Right hindlimb (tissue), 1 donor: ENCODE measurements around the gene NDUFV2.
"Not testable (repeated sequence)": the region's sequence is repeated elsewhere in the genome, so short reads cannot be mapped to it uniquely, and the experiment has no call there.

Experiments used
- DNase-seq: peaks from one replicate; pipeline ENCODE4 v3.0.0-alpha.2; 2018

The NDUFV2 gene

GRCh38 chr18:9102508-9103375 is at the start of gene NDUFV2:
Gene NDUFV2 (plus strand): TSS chr18:9102699. CDS start chr18:9102744, 45 bp downstream.
- DNase-seq = peak; percentile 98

DNA sequence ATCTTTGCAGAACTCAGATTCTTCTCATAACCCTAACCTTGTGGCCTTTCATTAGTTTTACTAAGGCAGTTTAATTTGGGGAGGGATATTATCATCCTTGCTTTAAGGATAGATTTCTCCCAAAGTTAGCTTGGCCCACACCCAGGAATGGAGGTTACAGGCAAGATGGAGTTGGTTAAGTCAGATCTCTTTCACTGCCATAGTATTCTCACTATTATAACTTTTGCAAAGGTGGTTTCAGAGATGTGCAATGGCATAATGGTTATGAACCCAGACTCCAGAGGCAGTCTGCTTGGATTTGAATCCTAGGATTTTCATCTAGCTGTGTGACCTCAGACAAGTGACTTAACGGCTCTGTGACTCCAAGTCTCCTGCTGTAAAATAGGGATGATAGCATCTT is 48.7 kb upstream of the NDUFV2 start:
- DNase-seq = no peak

GRCh38 chr18:9055185-9055584 is 47.3 kb upstream of the NDUFV2 start:
- no peak for DNase-seq

DNA sequence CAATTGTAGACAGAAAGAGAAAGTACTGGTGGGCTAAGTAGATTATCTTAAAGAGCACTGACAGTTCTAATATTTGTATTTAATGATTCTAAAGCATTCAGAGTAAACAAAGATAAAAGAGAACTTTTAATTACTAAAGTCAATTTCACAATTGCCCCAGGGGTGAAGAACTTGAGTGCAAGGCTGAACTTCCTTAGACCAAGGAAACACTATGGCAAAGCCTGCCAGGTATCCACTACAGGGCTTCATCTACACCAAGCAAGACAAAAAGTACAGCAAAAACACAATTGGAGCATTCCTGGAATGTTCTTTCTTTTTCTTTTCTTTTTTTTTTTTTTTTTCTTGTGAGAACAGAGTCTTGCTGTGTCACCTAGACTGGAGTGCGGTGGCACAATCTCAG is 46.9 kb upstream of the NDUFV2 start:
- no peak for DNase-seq

DNA sequence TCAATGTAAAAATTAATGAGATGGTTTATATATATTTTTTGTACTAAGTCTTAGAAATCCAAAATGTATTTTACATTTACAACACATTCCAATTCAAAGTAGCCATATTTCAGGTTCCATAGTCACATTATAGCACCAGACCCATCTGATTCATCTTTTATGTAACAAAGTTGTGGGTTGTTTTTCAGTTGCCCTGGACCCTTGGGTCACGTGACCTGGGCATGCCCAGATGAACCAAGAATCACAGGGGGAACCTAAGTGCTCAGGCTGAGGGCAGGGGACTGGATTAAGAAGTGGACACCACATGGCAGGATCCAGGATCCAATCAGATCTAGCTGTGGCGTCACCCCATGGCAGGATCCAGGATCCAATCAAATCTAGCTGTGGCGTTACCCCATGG is 44.9 kb upstream of the NDUFV2 start:
- DNase-seq = no peak

- no peak for DNase-seq
Measured at GRCh38 chr18:9058406-9058805, 44.1 kb upstream of the NDUFV2 start.

- no peak for DNase-seq
Measured at GRCh38 chr18:9062418-9062751, 40.1 kb upstream of the NDUFV2 start.

GRCh38 chr18:9065864-9066263 is 36.6 kb upstream of the NDUFV2 start:
- no peak for DNase-seq

GRCh38 chr18:9066358-9066757 is 36.1 kb upstream of the NDUFV2 start:
- no peak for DNase-seq

DNA sequence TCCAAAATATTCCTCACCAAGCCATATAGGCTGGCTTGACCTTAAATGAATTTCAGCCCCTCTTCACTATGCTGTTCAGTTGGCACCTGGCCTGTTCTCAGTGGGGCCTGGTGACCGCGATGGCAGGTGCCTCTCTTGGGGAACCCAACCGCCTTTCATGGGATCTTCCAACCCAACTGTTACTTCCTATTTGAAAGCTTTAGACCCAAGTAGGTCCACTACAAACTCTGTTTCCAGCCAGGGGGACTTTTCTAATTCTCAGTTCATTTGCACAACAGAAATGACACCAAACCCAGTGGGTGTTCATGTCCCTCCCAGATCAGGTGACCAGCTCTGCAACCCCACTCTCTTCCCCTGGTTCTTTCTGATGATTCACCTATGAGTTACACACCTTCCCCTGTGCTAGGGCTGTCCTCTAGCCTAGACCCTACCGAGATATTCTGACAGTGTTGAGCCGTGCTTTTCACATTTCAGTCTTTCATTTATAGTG is 35.6 kb upstream of the NDUFV2 start:
- DNase-seq = no peak

DNA sequence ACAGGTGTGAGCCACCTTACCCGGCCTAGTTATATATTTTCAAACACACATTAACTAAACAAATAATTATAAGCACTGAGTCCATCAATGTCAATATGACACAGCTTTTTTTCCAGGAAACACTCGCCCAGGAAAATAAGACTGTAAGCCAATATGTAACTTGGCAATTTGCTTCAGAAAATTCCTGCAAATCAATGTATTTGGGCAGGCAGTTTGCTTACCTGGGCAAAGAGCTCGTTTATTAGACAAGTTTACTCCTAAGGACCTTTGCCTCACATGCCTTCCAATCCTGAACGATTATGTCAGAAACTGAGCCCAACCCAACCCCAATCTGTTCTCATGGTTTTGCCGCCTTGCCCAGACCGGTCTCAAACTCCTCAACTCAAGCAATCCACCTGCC is 34.7 kb upstream of the NDUFV2 start:
- no peak for DNase-seq

DNA sequence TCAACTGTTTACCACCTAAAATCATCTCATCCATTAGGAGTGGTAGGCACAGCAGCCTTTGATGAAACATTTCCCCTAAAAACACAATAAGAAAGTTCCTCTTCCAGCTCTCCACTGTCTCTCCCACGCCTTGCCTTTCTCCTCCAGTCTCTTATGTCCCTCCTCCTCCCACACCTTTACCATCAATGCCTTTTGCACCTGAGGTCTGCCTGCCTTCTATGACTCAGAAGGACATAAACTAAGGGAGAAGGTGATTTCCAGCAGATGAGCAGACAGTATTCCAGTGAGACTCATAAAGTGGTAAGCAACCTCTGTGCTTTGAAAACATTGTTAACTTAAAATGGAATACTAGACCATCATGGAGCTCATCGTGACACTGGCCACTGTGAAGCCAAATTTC is 34.2 kb upstream of the NDUFV2 start:
- DNase-seq = no peak

GRCh38 chr18:9069601-9070000 is 32.9 kb upstream of the NDUFV2 start:
- no peak for DNase-seq

- no peak for DNase-seq
Measured at GRCh38 chr18:9070212-9070611, 32.3 kb upstream of the NDUFV2 start.

GRCh38 chr18:9079818-9080528 is 22.5 kb upstream of the NDUFV2 start:
- DNase-seq = no peak

DNA sequence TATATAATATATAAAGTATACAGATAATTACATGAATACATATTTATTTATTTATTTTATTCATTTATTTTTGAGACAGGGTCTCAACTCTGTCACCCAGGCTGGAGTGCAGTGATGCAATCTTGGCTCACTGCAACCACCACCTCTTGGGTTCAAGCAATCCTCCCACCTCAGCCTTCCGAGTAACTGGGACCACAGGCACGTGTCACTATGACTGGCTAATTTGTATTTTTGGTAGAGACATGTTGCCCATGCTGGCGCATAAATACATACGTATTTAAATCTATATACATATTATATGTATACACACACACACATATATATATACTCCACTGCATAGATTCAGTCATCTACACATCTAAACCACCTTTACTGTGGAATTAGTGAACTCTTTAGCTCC is 20.6 kb upstream of the NDUFV2 start:
- DNase-seq = no peak

GRCh38 chr18:9082711-9083510 is 19.6 kb upstream of the NDUFV2 start:
- no peak for DNase-seq

DNA sequence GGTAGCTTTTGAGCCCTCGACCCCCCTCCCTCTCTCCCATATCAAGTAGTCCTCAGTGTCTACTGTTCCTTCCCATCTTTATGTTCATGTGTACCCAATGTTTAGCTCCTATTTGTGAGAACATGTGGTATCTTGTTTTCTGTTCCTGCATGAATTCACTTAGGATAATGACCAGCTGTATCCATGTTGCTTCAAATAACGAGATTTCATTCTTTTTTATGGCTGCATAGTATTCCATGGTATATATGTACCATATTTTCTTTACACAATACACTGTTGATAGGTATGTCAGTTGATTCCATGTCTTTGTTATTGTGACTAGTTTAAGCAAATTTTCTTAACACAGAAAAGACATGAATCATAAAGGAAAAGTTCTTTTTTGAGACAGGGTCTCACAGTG is 16.5 kb upstream of the NDUFV2 start:
- DNase-seq = no peak

DNA sequence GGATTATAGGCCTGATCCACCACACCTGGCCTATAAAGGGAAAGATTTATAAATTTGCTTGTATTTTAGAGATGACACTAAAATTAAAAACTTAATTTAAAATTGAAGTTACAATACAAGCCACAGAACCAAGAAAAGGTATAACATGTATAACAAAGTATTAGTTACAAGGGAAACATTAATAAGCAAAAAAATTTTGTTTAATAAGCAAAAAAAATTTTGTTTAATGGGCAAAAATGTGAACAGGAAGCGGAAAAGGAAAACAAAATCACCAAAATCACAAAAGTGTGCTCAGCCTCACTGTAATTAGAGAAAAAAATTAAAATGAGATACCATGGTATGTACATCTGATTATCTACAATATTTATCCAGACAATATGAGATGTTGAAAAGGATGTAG is 15.9 kb upstream of the NDUFV2 start:
- DNase-seq = no peak

- DNase-seq = no peak
Measured at GRCh38 chr18:9087144-9087543, 15.4 kb upstream of the NDUFV2 start.

DNA sequence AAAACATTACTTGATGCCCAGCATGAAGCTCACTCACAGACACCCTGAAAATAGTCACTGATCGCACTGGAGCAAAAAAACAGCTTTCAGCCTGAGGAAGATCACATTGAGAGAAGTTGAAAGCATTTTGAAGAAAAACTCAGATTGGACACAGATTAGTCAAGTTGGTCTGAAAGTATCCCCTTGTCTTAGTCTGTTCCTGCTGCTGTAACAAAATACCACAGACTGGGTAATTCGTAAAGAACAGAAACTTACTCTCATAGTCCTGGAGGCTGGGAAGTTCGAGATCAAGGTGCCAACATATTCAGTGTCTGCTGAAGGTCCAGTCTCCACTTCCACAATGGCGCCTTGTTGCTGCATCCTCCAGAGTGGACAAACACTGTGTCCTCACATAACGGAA is 14.2 kb upstream of the NDUFV2 start:
- DNase-seq = no peak

DNA sequence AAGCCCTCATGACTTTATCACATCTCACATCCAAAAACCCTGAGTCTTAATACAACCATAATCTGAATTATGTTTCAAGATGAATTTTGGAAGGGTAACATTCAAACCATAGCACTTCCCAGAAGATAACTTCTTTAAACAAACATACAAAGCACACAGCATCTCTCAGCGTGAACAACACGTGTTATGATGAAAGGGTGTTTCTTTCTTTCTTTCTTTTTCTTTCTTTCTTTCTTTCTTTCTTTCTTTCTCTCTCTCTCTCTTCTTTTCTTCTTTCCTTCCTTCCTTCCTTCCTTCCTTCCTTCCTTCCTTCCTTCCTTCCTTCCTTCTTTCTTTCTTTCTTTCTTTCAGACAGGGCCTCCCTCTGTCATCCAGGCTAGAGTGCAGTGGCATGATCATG is 13.8 kb upstream of the NDUFV2 start:
- not testable (repeated sequence) for DNase-seq

GRCh38 chr18:9090578-9090977 is 11.9 kb upstream of the NDUFV2 start:
- no peak for DNase-seq
